Left lung (tissue), 10 donors: ENCODE results near the gene ZCCHC7. TPM values are rescaled to one million over a fixed set of nuclear protein-coding genes. Genes with fewer than 3 reads are reported as not detected.

Experiments
- ATAC-seq: fragments of 200-7000 bp; cut with Tn5 transposase; one replicate; pipeline ENCODE4 v1.9.1; 2020; ENCODE audit warnings: moderate library complexity
- DNase-seq, 4 donors: peaks; one replicate each; pipeline ENCODE4 v3.0.0-alpha.2; 2013 to 2020
- H3K27ac ChIP-seq, 2 donors: fragments of 200-600 bp; sonication (generic) in 1 of 2; one replicate each; pipeline versions ENCODE4 v1.5.0 to v1.8.0; 2020 to 2021
- H3K27me3 ChIP-seq, 2 donors: fragments of 200-600 bp; sonication (generic) in 1 of 2; one replicate each; pipeline versions ENCODE4 v1.5.0 to v1.8.0; 2020 to 2021
- H3K36me3 ChIP-seq, 2 donors: fragments of 200-600 bp; sonication (generic) in 1 of 2; one replicate each; pipeline versions ENCODE4 v1.5.0 to v1.8.0; 2020 to 2021
- H3K4me1 ChIP-seq, 2 donors: fragments of 200-600 bp; one replicate each; pipeline ENCODE4 v1.8.0; 2021
- H3K4me3 ChIP-seq, 2 donors: fragments of 200-600 bp; sonication (generic) in 1 of 2; one replicate each; pipeline versions ENCODE4 v1.5.0 to v1.8.0; 2020 to 2021; ENCODE audit warnings: mild to moderate bottlenecking in 1 of 2
- H3K9me3 ChIP-seq, 2 donors: fragments of 200-600 bp; sonication (generic) in 1 of 2; one replicate each; pipeline versions ENCODE4 v1.5.0 to v1.8.0; 2020 to 2021
- CTCF ChIP-seq, 2 donors: fragments of 200-600 bp; sonication (generic) in 1 of 2; IDR thresholded peaks; one replicate each; pipeline versions ENCODE4 v1.5.0 to v1.8.0; 2021; ENCODE audit warnings: antibody characterized with exemption in 2 of 2
- intact Hi-C, 2 donors: fragments of 100-400 bp; cut with DNase I; formaldehyde crosslinking; loops; one replicate each; pipeline versions ENCODE4 v1.11.2 to v1.14.2; 2022
- polyA plus RNA-seq, 6 donors: library from polyadenylated mRNA; unstranded; fragments of 120-200 nt; gene quantifications; one replicate each; pipeline ENCODE4 v1.2.1, GENCODE V29; 2013; ENCODE audit not compliant: insufficient read length in 6 of 6
- total RNA-seq, 2 donors: library from RNA; stranded (reverse); fragmentation: NEBNext Ultra II Directional; extraction: Animal tissue kit (Norgen Biotek cat#: 25700); gene quantifications; one replicate each; pipeline ENCODE4 v1.2.1, GENCODE V29; 2021
- donor health status: DM: no; HTN: yes; CAD: no.
- donor health status: DM: no; HTN: no; CAD: no.

ZCCHC7 gene
- total and polyA plus RNA-seq, 8 donors = 16.0 to 26.0 (median 22.6) TPM

GRCh38 chr9:37292896-37293295 is 172.5 kb downstream of the ZCCHC7 start:
- no peak for TF ChIP-seq CTCF (IDR thresholded peaks at IDR 0.05)
- peaks cover 0 to 12% of the 10 kb centered on the region in 2 donors for H3K4me1 ChIP-seq
- no peak overlapping the region for H3K4me3 ChIP-seq
- no peak for DNase-seq
- H3K27ac ChIP-seq = no peak overlapping the region
- intact Hi-C loops = no loop called here
- H3K36me3 ChIP-seq = no peaks in the 10 kb centered on the region
- no peaks in the 10 kb centered on the region for H3K27me3 ChIP-seq
- H3K9me3 ChIP-seq = no peaks in the 10 kb centered on the region
- no peak for ATAC-seq

- Histone ChIP-seq H3K9me3 (no peaks in the 10 kb centered on the region), H3K4me1 (peaks cover 0 to 12% of the 10 kb centered on the region in 2 donors), H3K36me3 (no peaks in the 10 kb centered on the region), H3K4me3 (no peak overlapping the region), H3K27ac (no peak overlapping the region), H3K27me3 (no peaks in the 10 kb centered on the region)
- ATAC-seq (no peak), DNase-seq (no peak)
- TF ChIP-seq CTCF (IDR thresholded peaks at IDR 0.05) = no peak
- intact Hi-C loops = no loop called here
Observed at GRCh38 chr9:37293664-37294524, 173.5 kb downstream of the ZCCHC7 start.

- DNase-seq (no peak), ATAC-seq (no peak)
- no peaks in the 10 kb centered on the region for H3K9me3 ChIP-seq
- no peaks in the 10 kb centered on the region for H3K27me3 ChIP-seq
- no peak overlapping the region for H3K27ac ChIP-seq
- peaks cover 0 to 12% of the 10 kb centered on the region in 2 donors for H3K4me1 ChIP-seq
- H3K4me3 ChIP-seq = no peak overlapping the region
- no peaks in the 10 kb centered on the region for H3K36me3 ChIP-seq
- intact Hi-C loops = no loop called here
- no peak for TF ChIP-seq CTCF (IDR thresholded peaks at IDR 0.05)
Observed at GRCh38 chr9:37295178-37295577, 174.8 kb downstream of the ZCCHC7 start.

- intact Hi-C loops = no loop called here
- Histone ChIP-seq H3K9me3 (no peaks in the 10 kb centered on the region), H3K4me1 (peaks cover 0 to 7% of the 10 kb centered on the region in 2 donors), H3K27ac (no peak overlapping the region), H3K36me3 (no peaks in the 10 kb centered on the region), H3K27me3 (no peaks in the 10 kb centered on the region), H3K4me3 (no peak overlapping the region)
- DNase-seq (no peak), ATAC-seq (no peak)
- TF ChIP-seq CTCF (IDR thresholded peaks at IDR 0.05) = no peak
Observed at GRCh38 chr9:37295796-37296195, 175.4 kb downstream of the ZCCHC7 start.

- no peak overlapping the region for H3K27ac ChIP-seq
- H3K27me3 ChIP-seq = no peaks in the 10 kb centered on the region
- DNase-seq (no peak), ATAC-seq (no peak)
- no peak for TF ChIP-seq CTCF (IDR thresholded peaks at IDR 0.05)
- H3K4me3 ChIP-seq = no peak overlapping the region
- H3K9me3 ChIP-seq = no peaks in the 10 kb centered on the region
- intact Hi-C loops = no loop called here
- H3K36me3 ChIP-seq = no peaks in the 10 kb centered on the region
- no peaks in the 10 kb centered on the region for H3K4me1 ChIP-seq
Observed at GRCh38 chr9:37297592-37297991, 177.2 kb downstream of the ZCCHC7 start.
